Endodermal cell (in vitro differentiated cells): ENCODE measurements around the gene ASH1L. TPM values are rescaled to one million over a fixed set of nuclear protein-coding genes. Genes with fewer than 3 reads are reported as not detected.

Source experiments
- DNase-seq: peaks from one replicate; pipeline ENCODE4 v3.0.0-alpha.2; 2017
- H3K27ac ChIP-seq: 2 replicates; pipeline ENCODE4 v1.5.1; 2013; ENCODE audit warnings: mild to moderate bottlenecking, low read depth, low read length, moderate library complexity
- H3K27me3 ChIP-seq: 2 replicates; pipeline ENCODE4 v1.6.1; 2013; ENCODE audit warnings: mild to moderate bottlenecking, low read length, moderate library complexity; ENCODE audit not compliant: insufficient read depth, control insufficient read depth, poor library complexity, severe bottlenecking
- H3K36me3 ChIP-seq: 2 replicates; pipeline ENCODE4 v1.7.0; 2013; ENCODE audit warnings: mild to moderate bottlenecking, low read length, moderate library complexity; ENCODE audit not compliant: control insufficient read depth, insufficient read depth
- H3K4me1 ChIP-seq: one replicate; pipeline ENCODE4 v1.7.0; 2013; ENCODE audit warnings: low read length; ENCODE audit not compliant: control insufficient read depth, insufficient read depth
- H3K4me3 ChIP-seq: 2 replicates; pipeline ENCODE4 v1.5.1; 2013; ENCODE audit warnings: mild to moderate bottlenecking, low read length, moderate library complexity
- H3K9ac ChIP-seq: 2 replicates; pipeline ENCODE4 v1.6.1; 2013; ENCODE audit warnings: mild to moderate bottlenecking, low read length, moderate library complexity; ENCODE audit not compliant: poor library complexity, severe bottlenecking; ENCODE audit errors: extremely low read depth
- H3K9me3 ChIP-seq: 2 replicates; pipeline ENCODE4 v1.6.1; 2013; ENCODE audit warnings: mild to moderate bottlenecking, low read length, moderate library complexity; ENCODE audit not compliant: control insufficient read depth
- H3K27ac Mint-ChIP-seq: 2 replicates; pipeline ENCODE4 v1.8.0; 2020; ENCODE audit warnings: mixed read lengths
- H3K27me3 Mint-ChIP-seq: 2 replicates; pipeline ENCODE4 v1.8.0; 2021; ENCODE audit warnings: mild to moderate bottlenecking, mixed read lengths; ENCODE audit not compliant: insufficient read depth
- H3K36me3 Mint-ChIP-seq: 2 replicates; pipeline ENCODE4 v1.8.0; 2020; ENCODE audit warnings: low read depth, mixed read lengths
- H3K4me1 Mint-ChIP-seq: 2 replicates; pipeline ENCODE4 v1.8.0; 2020; ENCODE audit warnings: mixed read lengths
- H3K4me3 Mint-ChIP-seq: 2 replicates; pipeline ENCODE4 v1.8.0; 2020; ENCODE audit warnings: mild to moderate bottlenecking, moderate library complexity, mixed read lengths
- H3K9me3 Mint-ChIP-seq: 2 replicates; pipeline ENCODE4 v1.8.0; 2020; ENCODE audit warnings: mild to moderate bottlenecking, mixed read lengths
- WGBS, 2 experiments: methylation state at CpG; one replicate each; pipeline versions ENCODE4 v1.1.5 to v1.1.7; 2013; ENCODE audit warnings: missing lambda C conversion rate in 2 of 2, mixed read lengths in 1 of 2; ENCODE audit not compliant: insufficient coverage in 1 of 2, insufficient read length in 1 of 2; 5-methylcytosine and 5-hydroxymethylcytosine counted together
- total RNA-seq, 2 donors: library from RNA; stranded (reverse); fragmentation: NEBNext Ultra II Directional in 1 of 2; extraction: Animal tissue kit (Norgen Biotek cat#: 25700) in 1 of 2; gene quantifications; 2 replicates in 1 of 2; 3 replicates in 1 of 2; pipeline ENCODE4 v1.2.1, GENCODE V29; 2021
- TF ChIP-seq, protein P1 (sequence below): fragments of 200-600 bp; sonication (generic); conservative IDR thresholded peaks from 2 replicates; pipeline ENCODE4 v1.5.0; 2021; ENCODE audit warnings: antibody characterized with exemption, mild to moderate bottlenecking

The ASH1L gene
- total RNA-seq, 2 donors from 2014 or later = 34.5 to 37.0 TPM

DNA sequence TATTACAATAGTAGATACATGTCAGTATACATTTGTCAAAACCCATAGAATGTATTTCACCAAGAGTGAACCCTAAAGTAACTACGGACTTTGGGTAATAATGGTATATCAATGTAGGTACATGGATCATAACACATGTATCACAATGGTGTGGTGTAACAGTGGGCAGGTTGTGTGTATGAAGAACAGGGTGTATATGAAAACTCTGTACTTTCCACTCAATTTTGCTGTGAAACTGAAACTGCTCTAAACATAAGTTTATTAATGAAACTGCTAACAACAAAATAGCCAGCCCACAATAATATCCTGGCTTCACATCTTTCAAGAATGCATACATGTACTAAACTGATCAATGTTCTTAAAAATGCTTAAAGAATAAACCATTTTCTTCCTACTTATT lies 151.7 kb downstream of the ASH1L start:
- Mint-ChIP-seq H3K36me3 (peaks cover 41% of the 10 kb centered on the region), H3K9me3 (no peaks in the 10 kb centered on the region), H3K4me3 (no peak overlapping the region), H3K27me3 (no peaks in the 10 kb centered on the region), H3K27ac (no peak overlapping the region), H3K4me1 (no peaks in the 10 kb centered on the region)
- Histone ChIP-seq H3K27ac (no peak overlapping the region), H3K36me3 (peaks cover 41% of the 10 kb centered on the region), H3K4me3 (no peak overlapping the region), H3K27me3 (no peaks in the 10 kb centered on the region), H3K4me1 (no peaks in the 10 kb centered on the region), H3K9me3 (no peaks in the 10 kb centered on the region), H3K9ac (no peak overlapping the region)
- TF ChIP-seq, protein P1, sequence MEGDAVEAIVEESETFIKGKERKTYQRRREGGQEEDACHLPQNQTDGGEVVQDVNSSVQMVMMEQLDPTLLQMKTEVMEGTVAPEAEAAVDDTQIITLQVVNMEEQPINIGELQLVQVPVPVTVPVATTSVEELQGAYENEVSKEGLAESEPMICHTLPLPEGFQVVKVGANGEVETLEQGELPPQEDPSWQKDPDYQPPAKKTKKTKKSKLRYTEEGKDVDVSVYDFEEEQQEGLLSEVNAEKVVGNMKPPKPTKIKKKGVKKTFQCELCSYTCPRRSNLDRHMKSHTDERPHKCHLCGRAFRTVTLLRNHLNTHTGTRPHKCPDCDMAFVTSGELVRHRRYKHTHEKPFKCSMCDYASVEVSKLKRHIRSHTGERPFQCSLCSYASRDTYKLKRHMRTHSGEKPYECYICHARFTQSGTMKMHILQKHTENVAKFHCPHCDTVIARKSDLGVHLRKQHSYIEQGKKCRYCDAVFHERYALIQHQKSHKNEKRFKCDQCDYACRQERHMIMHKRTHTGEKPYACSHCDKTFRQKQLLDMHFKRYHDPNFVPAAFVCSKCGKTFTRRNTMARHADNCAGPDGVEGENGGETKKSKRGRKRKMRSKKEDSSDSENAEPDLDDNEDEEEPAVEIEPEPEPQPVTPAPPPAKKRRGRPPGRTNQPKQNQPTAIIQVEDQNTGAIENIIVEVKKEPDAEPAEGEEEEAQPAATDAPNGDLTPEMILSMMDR = no peak
- DNase-seq = no peak
- WGBS, 2 experiments = 100% methylated on average over 1 of the region's 1 CpG

DNA sequence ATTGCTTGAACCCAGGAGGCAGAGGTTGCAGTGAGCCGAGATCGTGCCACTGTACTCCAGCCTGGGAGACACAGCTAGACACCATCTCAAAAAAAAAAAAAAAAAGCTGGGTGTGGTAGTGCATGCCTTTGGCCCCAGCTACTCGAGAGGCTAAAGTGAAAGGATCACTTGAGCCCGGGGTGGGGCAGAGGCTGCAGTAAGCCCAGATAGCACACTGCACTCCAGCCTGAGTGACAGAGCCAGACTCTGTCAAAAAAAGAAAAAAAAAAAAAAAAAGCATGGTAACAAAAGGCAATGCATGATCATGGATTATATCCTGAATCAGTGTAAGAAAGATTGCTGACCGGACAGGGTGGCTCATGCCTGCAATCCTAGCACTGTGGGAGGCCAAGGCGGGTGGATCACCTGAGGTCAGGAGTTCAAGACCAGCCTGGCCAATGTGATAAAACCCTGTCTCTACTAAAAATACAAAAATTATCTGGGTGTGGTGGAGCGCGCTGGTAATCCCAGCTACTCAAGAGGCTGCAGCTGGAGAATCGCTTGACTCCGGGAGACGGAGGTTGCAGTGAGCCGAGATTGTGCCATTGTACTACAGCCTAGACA lies 165.6 kb downstream of the ASH1L start:
- TF ChIP-seq, protein P1 = no peak
- 89 to 94% methylated on average over 2 to 12 of the region's 12 CpGs for WGBS, 2 experiments
- Mint-ChIP-seq H3K27me3 (no peaks in the 10 kb centered on the region), H3K27ac (no peak overlapping the region), H3K4me1 (peaks cover 5% of the 10 kb centered on the region), H3K9me3 (no peaks in the 10 kb centered on the region), H3K4me3 (no peak overlapping the region), H3K36me3 (peaks cover 22% of the 10 kb centered on the region)
- Histone ChIP-seq H3K4me3 (no peak overlapping the region), H3K9ac (no peak overlapping the region), H3K4me1 (no peaks in the 10 kb centered on the region), H3K9me3 (peaks cover 6% of the 10 kb centered on the region), H3K27ac (no peak overlapping the region), H3K27me3 (no peaks in the 10 kb centered on the region), H3K36me3 (peaks cover 19% of the 10 kb centered on the region)
- DNase-seq = no peak

DNA sequence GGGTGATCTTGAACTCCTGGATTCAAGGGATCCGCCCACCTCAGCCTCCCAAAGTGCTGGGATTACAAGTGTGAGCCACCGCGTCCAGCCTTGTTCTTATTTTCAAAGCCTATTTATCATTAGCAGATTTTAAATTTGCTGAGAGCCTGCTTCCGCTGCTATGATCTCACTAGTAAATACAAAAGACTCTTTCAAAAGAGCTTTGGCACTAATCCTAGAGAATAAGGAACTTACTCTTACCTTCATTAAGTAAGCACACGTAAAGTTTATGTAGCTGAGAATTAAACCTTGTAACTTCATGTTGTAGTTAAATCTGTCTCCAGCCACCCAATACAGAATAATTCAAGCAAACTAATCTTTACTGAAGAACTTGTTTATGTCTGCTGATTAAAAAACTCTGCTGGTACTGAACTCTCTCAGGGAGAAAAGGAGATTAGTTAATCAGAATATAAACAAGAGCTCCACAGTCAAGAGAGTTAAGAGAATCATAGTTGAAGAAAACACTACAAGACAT lies 169.6 kb downstream of the ASH1L start:
- TF ChIP-seq, protein P1 = no peak
- Histone ChIP-seq H3K9ac (no peak overlapping the region), H3K4me1 (no peaks in the 10 kb centered on the region), H3K36me3 (peaks cover 40% of the 10 kb centered on the region), H3K4me3 (no peak overlapping the region), H3K9me3 (peaks cover 27% of the 10 kb centered on the region), H3K27me3 (no peaks in the 10 kb centered on the region), H3K27ac (no peak overlapping the region)
- H3K9me3 Mint-ChIP-seq = peaks cover 5% of the 10 kb centered on the region
- peaks cover 5% of the 10 kb centered on the region for H3K4me1 Mint-ChIP-seq
- no peak for DNase-seq
- H3K36me3 Mint-ChIP-seq = peaks cover 39% of the 10 kb centered on the region
- no peaks in the 10 kb centered on the region for H3K27me3 Mint-ChIP-seq
- peak overlapping the region; percentile 58 for H3K27ac Mint-ChIP-seq
- no peak overlapping the region for H3K4me3 Mint-ChIP-seq
- 90 to 100% methylated on average over 5 of the region's 5 CpGs for WGBS, 2 experiments
